Measurements from ENCODE around the gene RTF1.

RTF1 gene

DNA sequence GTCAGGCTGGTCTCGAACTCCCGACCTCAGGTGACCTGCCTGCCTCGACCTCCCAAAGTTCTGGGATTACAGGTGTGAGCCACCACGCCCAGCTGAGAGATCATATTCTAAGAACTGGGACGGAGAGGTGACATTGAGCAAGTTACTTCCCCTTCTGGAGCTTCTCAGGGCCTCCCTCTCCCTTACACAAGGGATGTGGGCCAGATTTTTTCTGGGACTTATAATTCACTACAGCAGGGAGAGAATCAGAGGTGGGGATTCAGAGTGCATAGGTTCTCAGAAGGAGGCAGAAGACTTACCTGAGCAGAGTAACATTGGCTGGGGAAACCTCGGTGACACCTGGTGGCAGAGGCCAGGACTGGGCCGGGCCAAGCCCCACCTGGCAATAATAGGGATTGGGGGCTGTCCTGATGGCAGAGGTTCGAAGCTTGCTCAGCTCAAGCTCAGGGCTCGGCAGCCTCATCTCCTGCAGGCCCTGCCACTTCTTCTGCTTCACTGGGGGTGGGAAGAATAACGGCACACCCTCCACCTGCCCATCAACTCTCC is 90.0 kb downstream of the RTF1 start:
- no peak for DNase-seq (ENCODE audit: low spot score)

DNA sequence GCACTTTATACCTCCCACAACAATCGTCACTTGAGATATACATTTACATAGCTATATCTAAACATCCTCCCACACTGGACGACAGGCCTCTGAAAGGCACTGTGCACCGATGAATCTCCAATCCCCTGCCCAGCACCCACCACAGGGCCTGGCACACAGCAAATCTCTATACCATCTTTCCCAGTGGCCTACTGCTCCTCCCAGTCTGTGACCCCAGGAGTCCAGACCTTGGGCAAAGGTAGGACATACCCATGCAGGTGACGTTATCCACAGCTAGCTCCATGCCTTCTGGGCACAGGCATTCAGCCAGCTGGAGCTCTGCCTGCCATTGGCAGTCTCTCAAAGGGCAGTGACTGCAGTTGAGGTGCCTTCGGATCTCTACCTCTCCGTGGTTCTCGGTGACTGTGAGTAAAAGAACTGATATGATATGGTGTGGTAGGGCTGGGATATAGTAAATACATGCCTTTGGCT is 91.0 kb downstream of the RTF1 start:
- no peak for DNase-seq (ENCODE audit: low spot score)

DNA sequence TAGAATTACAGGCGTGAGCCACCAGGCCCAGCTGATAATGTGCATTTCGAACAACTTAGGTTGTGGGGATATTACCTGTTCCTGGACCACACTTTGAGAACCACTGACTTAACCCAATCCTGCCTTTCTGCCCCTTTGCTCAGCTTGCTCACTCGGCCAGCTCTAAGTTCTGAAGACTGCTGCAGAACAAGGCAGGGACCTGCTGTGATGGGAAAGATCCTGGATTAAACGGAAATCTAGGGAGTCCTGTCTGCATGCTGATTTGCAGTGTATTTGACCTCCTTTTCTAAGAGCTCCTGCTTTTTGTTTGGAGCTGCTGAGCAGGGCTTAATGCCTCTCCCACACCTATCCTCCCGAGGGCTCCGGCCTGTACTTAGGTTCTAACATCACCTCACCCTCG is 93.8 kb downstream of the RTF1 start:
- DNase-seq (ENCODE audit: low spot score): no peak

GRCh38 chr15:41511331-41511898 is 94.5 kb downstream of the RTF1 start:
- no peak for DNase-seq (ENCODE audit: low spot score)

DNA sequence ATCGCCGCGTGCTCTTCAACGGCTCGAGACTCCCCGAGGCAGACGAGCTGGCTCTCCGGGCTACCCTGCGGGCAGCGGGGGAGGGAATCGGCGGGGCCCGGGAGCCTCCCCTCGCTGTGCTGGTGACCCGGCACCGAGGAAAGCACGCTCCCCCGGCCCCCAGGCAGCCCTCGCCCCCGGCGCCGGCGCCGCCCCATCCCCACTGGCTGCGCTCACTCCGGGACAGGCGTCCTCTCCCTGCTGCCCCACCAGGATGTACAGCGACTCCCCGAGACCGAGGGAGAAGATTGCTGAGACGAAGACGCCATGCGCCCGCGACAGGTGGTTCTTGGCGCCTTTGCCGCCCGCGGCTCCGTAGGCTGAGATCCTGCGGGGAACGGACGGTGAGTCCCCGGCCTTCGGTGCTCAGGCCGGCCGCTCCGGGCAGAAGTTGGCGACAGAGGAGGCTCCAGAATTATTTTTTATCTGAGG is 95.0 kb downstream of the RTF1 start:
- no peak for DNase-seq (ENCODE audit: low spot score)

GRCh38 chr15:41512512-41512939 is 95.6 kb downstream of the RTF1 start:
- DNase-seq (ENCODE audit: low spot score): no peak

- DNase-seq (ENCODE audit: low spot score): no peak
Measured at GRCh38 chr15:41512940-41513505, 96.1 kb downstream of the RTF1 start.

GRCh38 chr15:41513506-41514227 is 96.8 kb downstream of the RTF1 start, which contains the start of gene LTK:
Gene LTK (minus strand): TSS chr15:41513827. CDS start chr15:41513709, 118 bp downstream.
- no peak for DNase-seq (ENCODE audit: low spot score)

- no peak for DNase-seq (ENCODE audit: low spot score)
Measured at GRCh38 chr15:41517895-41518449, 101.1 kb downstream of the RTF1 start.

GRCh38 chr15:41520636-41521035 is 103.7 kb downstream of the RTF1 start:
- no peak for DNase-seq (ENCODE audit: low spot score)

DNA sequence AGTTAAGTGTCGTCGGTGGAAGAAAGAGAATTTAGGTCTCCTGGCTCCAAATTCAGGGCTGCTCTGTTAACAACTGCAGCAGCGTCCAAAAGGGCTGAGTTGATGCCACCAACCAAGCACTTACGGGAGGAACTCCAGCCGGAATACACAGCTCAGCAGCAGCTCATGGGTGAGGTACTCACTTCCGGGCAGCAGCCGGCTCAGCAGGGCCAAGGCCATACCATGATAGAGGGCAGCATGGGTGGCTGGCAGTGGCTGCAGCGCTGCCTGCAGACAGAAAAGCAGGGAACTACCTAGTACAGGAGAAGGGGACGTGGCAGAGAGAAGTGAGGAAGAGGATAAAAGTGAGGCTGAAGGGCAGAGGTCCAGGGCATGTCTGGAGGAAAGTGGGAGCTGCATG is 104.7 kb downstream of the RTF1 start:
- DNase-seq (ENCODE audit: low spot score): no peak

- no peak for DNase-seq (ENCODE audit: low spot score)
Measured at GRCh38 chr15:41523097-41523496, 106.2 kb downstream of the RTF1 start.

- DNase-seq (ENCODE audit: low spot score): no peak
Measured at GRCh38 chr15:41530363-41530956, 113.6 kb downstream of the RTF1 start.
